ENCODE measurements around the gene VEGFA. TPM values are rescaled to one million over a fixed set of nuclear protein-coding genes. Genes with fewer than 3 reads are reported as not detected.

Gene VEGFA
- total RNA-seq, 1 experiment from 2014 or later: 174 TPM

DNA sequence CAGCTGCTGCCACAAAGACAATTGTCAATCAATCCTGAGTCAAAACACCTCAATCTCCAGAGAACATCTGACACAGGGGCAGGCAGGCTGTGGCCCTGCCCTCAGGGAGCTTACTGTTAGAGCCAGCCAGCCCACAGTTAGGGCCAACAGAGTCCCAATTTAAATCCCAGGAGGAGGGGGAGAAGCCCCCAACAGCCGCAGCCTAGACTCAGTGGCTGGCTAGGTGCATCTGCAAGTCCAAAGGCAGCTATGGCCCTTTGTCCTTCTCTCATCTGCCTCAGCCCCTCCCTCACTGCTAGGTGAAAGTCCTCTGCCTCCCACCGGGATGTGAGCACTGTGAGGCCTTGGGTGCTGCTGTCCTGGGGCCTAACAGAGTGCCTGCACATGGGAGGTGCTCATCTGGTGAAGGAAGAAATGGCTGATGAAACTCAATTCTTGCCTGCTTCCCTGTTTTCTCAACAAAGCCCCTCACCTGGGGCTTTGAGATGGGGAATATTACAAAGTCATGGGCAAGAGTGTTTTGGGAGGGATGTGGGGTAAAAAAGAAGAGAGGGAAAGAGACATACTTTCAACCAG, 33.7 kb upstream of the VEGFA start:
- BruUV-seq (replicated peaks): no TSS peak
- H3K27me3 ChIP-seq (replicated peaks; ENCODE audit: control insufficient read depth, insufficient read depth, low read length): no peaks in the 10 kb centered on the region
- Mint-ChIP-seq H3K27me3 (ENCODE audit: insufficient read depth, unreplicated experiment) (no peaks in the 10 kb centered on the region), H3K36me3 (ENCODE audit: insufficient read depth, unreplicated experiment) (no peaks in the 10 kb centered on the region), H3K27ac (ENCODE audit: unreplicated experiment) (no peak overlapping the region), H3K4me3 (ENCODE audit: unreplicated experiment) (no peak overlapping the region), H3K9me3 (ENCODE audit: unreplicated experiment) (peaks cover 7% of the 10 kb centered on the region), H3K4me1 (ENCODE audit: low read depth, unreplicated experiment) (peaks cover 6% of the 10 kb centered on the region)
- no peaks in the 10 kb centered on the region for H3K36me3 ChIP-seq (ENCODE audit: control insufficient read depth, insufficient read depth, low read length)
- no peak for DNase-seq
- ChIA-PET CTCF (no interaction called here), POLR2A (no interaction called here)
- intact Hi-C loops (cut with micrococcal nuclease; ENCODE audit: unreplicated experiment): no loop called here
- no peak for TF ChIP-seq CTCF (IDR thresholded peaks at IDR 0.05; ENCODE audit: insufficient read depth in 1 of 2, low read depth in 1 of 2, low read length in 1 of 2, severe bottlenecking in 1 of 2, unreplicated experiment in 1 of 2)
- H3K4me3 ChIP-seq (ENCODE audit: low read depth, low read length): no peak overlapping the region
- H3K4me1 ChIP-seq: no peaks in the 10 kb centered on the region
- H3K9me3 ChIP-seq: no peaks in the 10 kb centered on the region

DNA sequence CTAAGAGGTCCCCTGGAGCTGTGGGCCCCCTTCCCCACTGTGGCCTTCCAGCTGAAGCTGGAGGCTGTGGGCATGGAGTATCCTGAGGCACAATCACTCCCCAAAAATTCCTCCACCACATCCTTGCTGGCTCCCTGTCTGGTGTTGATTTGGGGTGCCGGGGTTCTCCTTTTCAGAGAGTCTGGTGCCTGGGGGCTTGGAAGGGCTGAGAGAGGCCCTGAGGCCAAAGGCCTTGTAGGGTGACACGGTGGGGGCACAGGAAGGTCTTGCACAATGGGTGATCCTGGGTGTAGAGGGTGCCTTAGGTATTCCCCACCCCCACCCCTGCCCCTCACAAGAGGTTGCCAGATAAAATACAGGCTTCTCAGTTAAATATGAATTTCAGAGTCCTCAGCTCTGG, 33.2 kb upstream of the VEGFA start:
- H3K36me3 Mint-ChIP-seq (ENCODE audit: insufficient read depth, unreplicated experiment): no peaks in the 10 kb centered on the region
- no peak for DNase-seq
- H3K27ac Mint-ChIP-seq (ENCODE audit: unreplicated experiment): no peak overlapping the region
- Histone ChIP-seq H3K9me3 (no peaks in the 10 kb centered on the region), H3K27me3 (replicated peaks; ENCODE audit: control insufficient read depth, insufficient read depth, low read length) (no peaks in the 10 kb centered on the region), H3K4me1 (no peaks in the 10 kb centered on the region), H3K4me3 (ENCODE audit: low read depth, low read length) (no peak overlapping the region), H3K36me3 (ENCODE audit: control insufficient read depth, insufficient read depth, low read length) (no peaks in the 10 kb centered on the region)
- ChIA-PET CTCF (no interaction called here), POLR2A (no interaction called here)
- H3K27me3 Mint-ChIP-seq (ENCODE audit: insufficient read depth, unreplicated experiment): no peaks in the 10 kb centered on the region
- BruUV-seq (replicated peaks): no TSS peak
- peaks cover 1% of the 10 kb centered on the region for H3K9me3 Mint-ChIP-seq (ENCODE audit: unreplicated experiment)
- peaks cover 6% of the 10 kb centered on the region for H3K4me1 Mint-ChIP-seq (ENCODE audit: low read depth, unreplicated experiment)
- intact Hi-C loops (cut with micrococcal nuclease; ENCODE audit: unreplicated experiment): no loop called here
- TF ChIP-seq CTCF (IDR thresholded peaks at IDR 0.05; ENCODE audit: insufficient read depth in 1 of 2, low read depth in 1 of 2, low read length in 1 of 2, severe bottlenecking in 1 of 2, unreplicated experiment in 1 of 2): no peak
- H3K4me3 Mint-ChIP-seq (ENCODE audit: unreplicated experiment): no peak overlapping the region

DNA sequence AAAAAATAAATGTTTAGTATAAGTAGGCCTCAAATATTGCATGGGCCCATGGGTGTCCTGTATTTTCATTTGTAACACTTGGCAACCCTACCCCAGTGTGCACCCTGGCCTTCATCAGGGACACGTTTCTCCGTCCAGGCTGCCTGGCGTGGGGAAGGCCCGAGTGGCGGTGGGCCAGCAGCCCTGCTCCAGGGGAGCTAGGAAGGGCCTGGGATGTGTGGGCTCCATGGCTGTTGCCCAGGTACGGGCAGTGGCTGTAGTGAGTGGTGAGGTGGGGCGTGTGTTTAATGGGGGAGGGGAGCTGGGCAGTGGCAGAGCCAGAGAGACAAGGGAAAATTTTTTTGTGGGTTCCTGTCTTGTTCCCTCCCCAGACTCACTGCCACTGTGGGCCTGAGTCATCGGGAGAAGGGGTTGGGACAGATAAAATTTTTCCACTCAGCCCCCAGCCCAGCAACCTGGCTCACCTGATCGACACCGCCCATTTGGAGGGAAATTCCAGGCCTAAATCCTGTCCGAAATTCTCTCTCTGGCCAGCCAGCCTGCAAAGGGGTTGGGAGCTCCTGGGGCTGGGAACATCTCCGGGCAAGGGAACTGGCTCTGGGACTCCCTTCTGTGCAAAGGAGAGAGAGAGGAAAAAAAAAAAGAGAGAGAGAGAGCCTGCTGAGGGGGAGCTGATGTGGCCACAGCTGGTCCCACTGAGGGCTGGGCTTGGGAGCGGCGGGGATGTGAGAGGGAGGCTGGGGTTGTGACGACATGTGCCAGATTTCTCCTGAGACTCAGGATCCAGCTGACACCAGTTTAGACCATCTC, 32.5 kb upstream of the VEGFA start:
- POLR2A ChIA-PET: no interaction called here
- no peak for TF ChIP-seq CTCF (IDR thresholded peaks at IDR 0.05; ENCODE audit: insufficient read depth in 1 of 2, low read depth in 1 of 2, low read length in 1 of 2, severe bottlenecking in 1 of 2, unreplicated experiment in 1 of 2)

More for the DNA sequence above, 32.5 kb upstream of the VEGFA start:
- peak in 1 of 2 experiments; percentile 19 for DNase-seq
- no peak overlapping the region for H3K4me3 ChIP-seq (ENCODE audit: low read depth, low read length)
- Mint-ChIP-seq H3K4me3 (ENCODE audit: unreplicated experiment) (no peak overlapping the region), H3K4me1 (ENCODE audit: low read depth, unreplicated experiment) (peaks cover 6% of the 10 kb centered on the region), H3K27me3 (ENCODE audit: insufficient read depth, unreplicated experiment) (no peaks in the 10 kb centered on the region), H3K27ac (ENCODE audit: unreplicated experiment) (peak overlapping the region; percentile 20), H3K36me3 (ENCODE audit: insufficient read depth, unreplicated experiment) (no peaks in the 10 kb centered on the region), H3K9me3 (ENCODE audit: unreplicated experiment) (no peaks in the 10 kb centered on the region)
- H3K4me1 ChIP-seq: no peaks in the 10 kb centered on the region
- H3K36me3 ChIP-seq (ENCODE audit: control insufficient read depth, insufficient read depth, low read length): no peaks in the 10 kb centered on the region
- H3K9me3 ChIP-seq: no peaks in the 10 kb centered on the region
- H3K27me3 ChIP-seq (replicated peaks; ENCODE audit: control insufficient read depth, insufficient read depth, low read length): no peaks in the 10 kb centered on the region
- CTCF ChIA-PET: interaction anchor here (1.1 kb wide), 1 partner anchor 337 kb away, joined by 3 read pairs; no protein-coding TSS in a partner anchor
- no TSS peak for BruUV-seq (replicated peaks)
- intact Hi-C loops (cut with micrococcal nuclease; ENCODE audit: unreplicated experiment): no loop called here

Data from Caco-2 (cell line).